GM12878 (cell line): ENCODE results near the gene AMH. TPM values are rescaled to one million over a fixed set of nuclear protein-coding genes. Genes with fewer than 3 reads are reported as not detected.

Experiments used
- BACH1 ChIP-seq: fragments of 450-650 bp; IDR thresholded peaks from 2 replicates; pipeline ENCODE4 v1.6.1; 2017; ENCODE audit warnings: mild to moderate bottlenecking, borderline replicate concordance
- BCL11A ChIP-seq: IDR thresholded peaks from 2 replicates; pipeline ENCODE4 v1.6.1; 2011; ENCODE audit warnings: low read depth, low read length
- CEBPB ChIP-seq, 2 experiments: fragments of 150-350 bp in 1 of 2; IDR thresholded peaks; 2 replicates each; pipeline ENCODE4 v1.6.1; 2012 to 2014; ENCODE audit warnings: low read depth in 2 of 2, low read length in 2 of 2, borderline replicate concordance in 1 of 2, inconsistent platforms in 1 of 2
- IRF3 ChIP-seq: fragments of 450-650 bp; IDR thresholded peaks from 2 replicates; pipeline ENCODE4 v1.6.1; 2014; ENCODE audit warnings: mild to moderate bottlenecking
- NFIC ChIP-seq: IDR thresholded peaks from 2 replicates; pipeline ENCODE4 v1.6.1; 2012; ENCODE audit warnings: low read depth, mild to moderate bottlenecking, inconsistent platforms, low read length, moderate library complexity
- NFXL1 ChIP-seq: fragments of 450-650 bp; IDR thresholded peaks from 2 replicates; pipeline ENCODE4 v1.6.1; 2017; ENCODE audit warnings: antibody characterized with exemption, mild to moderate bottlenecking, borderline replicate concordance
- SMAD1 ChIP-seq: fragments of 450-650 bp; IDR thresholded peaks from 2 replicates; pipeline ENCODE4 v1.6.1; 2018; ENCODE audit warnings: mild to moderate bottlenecking, low read depth; ENCODE audit not compliant: partially characterized antibody
- TCF12 ChIP-seq: IDR thresholded peaks from 2 replicates; pipeline ENCODE4 v1.6.1; 2011; ENCODE audit warnings: low read depth, mild to moderate bottlenecking, low read length
- TCF3 ChIP-seq: IDR thresholded peaks from 2 replicates; pipeline ENCODE4 v1.6.1; 2012; ENCODE audit warnings: low read depth, mild to moderate bottlenecking, low read length, borderline replicate concordance; ENCODE audit not compliant: insufficient read depth
- USF1 ChIP-seq: IDR thresholded peaks from 2 replicates; pipeline ENCODE4 v1.6.1; 2011; ENCODE audit warnings: borderline replicate concordance, low read depth, mild to moderate bottlenecking, moderate library complexity, mixed read lengths, low read length; ENCODE audit not compliant: insufficient read depth; ENCODE audit errors: extremely low read length
- ZNF24 ChIP-seq: fragments of 450-650 bp; IDR thresholded peaks from 2 replicates; pipeline ENCODE4 v1.6.1; 2017; ENCODE audit warnings: antibody characterized with exemption, mild to moderate bottlenecking
- polyA plus RNA-seq, 11 experiments: library from polyadenylated mRNA; depleted of rRNA in 4 of 11; unstranded in 6 of 11; stranded (reverse) in 5 of 11; fragments of >200 nt; fragmentation: Nextera tagmentation in 4 of 11; fragmentation: Illumina TruSeq in 1 of 11; extraction: Ambion mirVana in 4 of 11; extraction: Trizol in 1 of 11; gene quantifications; 1 replicate in 1 of 11; 2 replicates in 10 of 11; pipeline versions ENCODE4 v1.2.1 to v1.2.3, GENCODE V29; 2011 to 2016; ENCODE audit warnings: inconsistent platforms in 2 of 11, missing spikeins in 2 of 11, low read depth in 1 of 11
- total RNA-seq, 4 experiments: library from RNA; depleted of rRNA in 3 of 4; stranded (reverse); fragments of >200 nt in 3 of 4; fragmentation: Illumina TruSeq in 1 of 4; extraction: Trizol in 1 of 4; gene quantifications; 2 replicates each; pipeline versions ENCODE4 v1.2.1 to v1.2.3, GENCODE V29; 2013 to 2021
- TF ChIP-seq, protein P1 (sequence below): IDR thresholded peaks from 2 replicates; pipeline ENCODE4 v1.6.1; 2012; ENCODE audit warnings: low read depth, low read length, improper control_type of control experiment
- TF ChIP-seq, protein P2 (sequence below): IDR thresholded peaks from 2 replicates; pipeline ENCODE4 v1.6.1; 2012; ENCODE audit warnings: improper control_type of control experiment, low read depth, low read length; ENCODE audit not compliant: insufficient replicate concordance

Gene AMH
- total and polyA plus RNA-seq, 10 of the 15 experiments (the other 5 are each of a cell fraction or from before 2014, with no cell fraction given): 0.17 to 3.5 (median 0.81) TPM; not detected in 4

GRCh38 chr19:2266183-2266993 lies 17.3 kb downstream of the AMH start (continued):
- TF ChIP-seq, protein P1, sequence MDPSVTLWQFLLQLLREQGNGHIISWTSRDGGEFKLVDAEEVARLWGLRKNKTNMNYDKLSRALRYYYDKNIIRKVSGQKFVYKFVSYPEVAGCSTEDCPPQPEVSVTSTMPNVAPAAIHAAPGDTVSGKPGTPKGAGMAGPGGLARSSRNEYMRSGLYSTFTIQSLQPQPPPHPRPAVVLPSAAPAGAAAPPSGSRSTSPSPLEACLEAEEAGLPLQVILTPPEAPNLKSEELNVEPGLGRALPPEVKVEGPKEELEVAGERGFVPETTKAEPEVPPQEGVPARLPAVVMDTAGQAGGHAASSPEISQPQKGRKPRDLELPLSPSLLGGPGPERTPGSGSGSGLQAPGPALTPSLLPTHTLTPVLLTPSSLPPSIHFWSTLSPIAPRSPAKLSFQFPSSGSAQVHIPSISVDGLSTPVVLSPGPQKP: no peak
- TF ChIP-seq NFXL1 (no peak), TCF3 (peak; percentile 50), BACH1 (peak; percentile 47; the same call in 1 of the 2 replicates), BCL11A (peak; percentile 30; the same call in 1 of the 2 replicates), IRF3 (no peak), ZNF24 (no peak), NFIC (no peak), USF1 (peak; percentile 85), TCF12 (peak; percentile 64; the same call in 1 of the 2 replicates), SMAD1 (peak; percentile 89), CEBPB (IDR thresholded peaks at IDR 0.05; ENCODE audit: borderline replicate concordance in 1 of 2, low read depth in 2 of 2, low read length in 2 of 2) (no peak)
- TF ChIP-seq, protein P2, sequence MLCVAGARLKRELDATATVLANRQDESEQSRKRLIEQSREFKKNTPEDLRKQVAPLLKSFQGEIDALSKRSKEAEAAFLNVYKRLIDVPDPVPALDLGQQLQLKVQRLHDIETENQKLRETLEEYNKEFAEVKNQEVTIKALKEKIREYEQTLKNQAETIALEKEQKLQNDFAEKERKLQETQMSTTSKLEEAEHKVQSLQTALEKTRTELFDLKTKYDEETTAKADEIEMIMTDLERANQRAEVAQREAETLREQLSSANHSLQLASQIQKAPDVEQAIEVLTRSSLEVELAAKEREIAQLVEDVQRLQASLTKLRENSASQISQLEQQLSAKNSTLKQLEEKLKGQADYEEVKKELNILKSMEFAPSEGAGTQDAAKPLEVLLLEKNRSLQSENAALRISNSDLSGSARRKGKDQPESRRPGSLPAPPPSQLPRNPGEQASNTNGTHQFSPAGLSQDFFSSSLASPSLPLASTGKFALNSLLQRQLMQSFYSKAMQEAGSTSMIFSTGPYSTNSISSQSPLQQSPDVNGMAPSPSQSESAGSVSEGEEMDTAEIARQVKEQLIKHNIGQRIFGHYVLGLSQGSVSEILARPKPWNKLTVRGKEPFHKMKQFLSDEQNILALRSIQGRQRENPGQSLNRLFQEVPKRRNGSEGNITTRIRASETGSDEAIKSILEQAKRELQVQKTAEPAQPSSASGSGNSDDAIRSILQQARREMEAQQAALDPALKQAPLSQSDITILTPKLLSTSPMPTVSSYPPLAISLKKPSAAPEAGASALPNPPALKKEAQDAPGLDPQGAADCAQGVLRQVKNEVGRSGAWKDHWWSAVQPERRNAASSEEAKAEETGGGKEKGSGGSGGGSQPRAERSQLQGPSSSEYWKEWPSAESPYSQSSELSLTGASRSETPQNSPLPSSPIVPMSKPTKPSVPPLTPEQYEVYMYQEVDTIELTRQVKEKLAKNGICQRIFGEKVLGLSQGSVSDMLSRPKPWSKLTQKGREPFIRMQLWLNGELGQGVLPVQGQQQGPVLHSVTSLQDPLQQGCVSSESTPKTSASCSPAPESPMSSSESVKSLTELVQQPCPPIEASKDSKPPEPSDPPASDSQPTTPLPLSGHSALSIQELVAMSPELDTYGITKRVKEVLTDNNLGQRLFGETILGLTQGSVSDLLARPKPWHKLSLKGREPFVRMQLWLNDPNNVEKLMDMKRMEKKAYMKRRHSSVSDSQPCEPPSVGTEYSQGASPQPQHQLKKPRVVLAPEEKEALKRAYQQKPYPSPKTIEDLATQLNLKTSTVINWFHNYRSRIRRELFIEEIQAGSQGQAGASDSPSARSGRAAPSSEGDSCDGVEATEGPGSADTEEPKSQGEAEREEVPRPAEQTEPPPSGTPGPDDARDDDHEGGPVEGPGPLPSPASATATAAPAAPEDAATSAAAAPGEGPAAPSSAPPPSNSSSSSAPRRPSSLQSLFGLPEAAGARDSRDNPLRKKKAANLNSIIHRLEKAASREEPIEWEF: no peak
